Right cardiac atrium (tissue), 5 donors: ENCODE results near the gene NDUFS2. TPM values are rescaled to one million over a fixed set of nuclear protein-coding genes. Genes with fewer than 3 reads are reported as not detected.

ENCODE experiments used
- microRNA-seq, 2 donors: library from miRNA; unstranded; fragments of <30 nt; microRNA quantifications; one replicate each; pipeline ENCODE4 v1.2.0, GENCODE V29; 2020 to 2021
- polyA plus RNA-seq: library from polyadenylated mRNA; stranded (reverse); fragments of 200-250 nt; gene quantifications from one replicate; pipeline ENCODE4 v1.2.3, GENCODE V29; 2013
- total RNA-seq, 4 donors: library from RNA; stranded (reverse); fragmentation: NEBNext Ultra II Directional; extraction: Animal tissue kit (Norgen Biotek cat#: 25700); gene quantifications; one replicate each; pipeline ENCODE4 v1.2.1, GENCODE V29; 2021
- donor health status: healthy with polysubstance abuse.
- donor health status: DM: no; HTN: yes; CAD: no.
- donor health status: DM: no; HTN: no; CAD: no.
- donor health status: DM: no; HTN: yes; CAD: no; lungs with severe emphysema.
- donor health status: DM: yes; HTN: yes; CAD: no.

The NDUFS2 gene
- total and polyA plus RNA-seq, 5 donors, result 162 to 229 (median 184) TPM

Small RNAs within 50 kb of the gene (microRNA-seq; reads per million reads assigned to microRNA genes)
- gene MIR5187, result 2.1 to 2.7 reads per million in 2 donors

Other genes starting within 250 kb of the NDUFS2 start
- gene ITLN2, start 247.6 kb upstream of the NDUFS2 start, total RNA-seq, result 1 to 10 TPM in 2 of 4 donors, under 1 TPM in 2; 0.58 to 2.1 (median 0.94) TPM
- 0.88 TPM for gene ITLN2, start 247.6 kb upstream of the NDUFS2 start, polyA plus RNA-seq
- gene F11R, start 181.2 kb upstream of the NDUFS2 start, total RNA-seq, result 10 to 100 TPM; 18.8 to 27.2 (median 25.3) TPM
- 12.6 TPM for gene F11R, start 181.2 kb upstream of the NDUFS2 start, polyA plus RNA-seq
- 10 to 100 TPM; 23.5 to 46.8 (median 35.8) TPM for gene TSTD1, start 163.4 kb upstream of the NDUFS2 start, total RNA-seq
- 63.6 TPM for gene TSTD1, start 163.4 kb upstream of the NDUFS2 start, polyA plus RNA-seq
- 10 to 100 TPM; 34.5 to 41.4 (median 40.7) TPM for gene USF1, start 156.4 kb upstream of the NDUFS2 start, total RNA-seq
- 32.8 TPM for gene USF1, start 156.4 kb upstream of the NDUFS2 start, polyA plus RNA-seq
- gene ARHGAP30, start 132.5 kb upstream of the NDUFS2 start, total RNA-seq, result 1 to 10 TPM; 2.7 to 5.0 (median 4.7) TPM
- gene ARHGAP30, start 132.5 kb upstream of the NDUFS2 start, polyA plus RNA-seq, result 1.5 TPM
- gene NECTIN4, start 112.8 kb upstream of the NDUFS2 start, total RNA-seq, result not detected
- gene NECTIN4, start 112.8 kb upstream of the NDUFS2 start, polyA plus RNA-seq, result 0.02 TPM
- 1 to 10 TPM; 3.4 to 5.4 (median 4.4) TPM for gene KLHDC9, start 104.0 kb upstream of the NDUFS2 start, total RNA-seq
- gene KLHDC9, start 104.0 kb upstream of the NDUFS2 start, polyA plus RNA-seq, result 5.1 TPM
- 10 to 100 TPM; 44.9 to 58.6 (median 51.5) TPM for gene PFDN2, start 84.3 kb upstream of the NDUFS2 start, total RNA-seq
- 151 TPM for gene PFDN2, start 84.3 kb upstream of the NDUFS2 start, polyA plus RNA-seq
- 10 to 100 TPM; 28.0 to 33.5 (median 30.4) TPM for gene NIT1, start 84.3 kb upstream of the NDUFS2 start, total RNA-seq
- 29.7 TPM for gene NIT1, start 84.3 kb upstream of the NDUFS2 start, polyA plus RNA-seq
- gene DEDD, start 69.7 kb upstream of the NDUFS2 start, total RNA-seq, result 10 to 100 TPM; 26.3 to 30.6 (median 28.7) TPM
- 15.5 TPM for gene DEDD, start 69.7 kb upstream of the NDUFS2 start, polyA plus RNA-seq
- 10 to 100 TPM; 82.6 to 91.0 (median 89.1) TPM for gene UFC1, start 48.4 kb upstream of the NDUFS2 start, total RNA-seq
- gene UFC1, start 48.4 kb upstream of the NDUFS2 start, polyA plus RNA-seq, result 99.9 TPM
- 10 to 100 TPM; 14.9 to 25.7 (median 20.9) TPM for gene USP21, start 42.9 kb upstream of the NDUFS2 start, total RNA-seq
- gene USP21, start 42.9 kb upstream of the NDUFS2 start, polyA plus RNA-seq, result 18.1 TPM
- 10 to 100 TPM; 11.4 to 16.0 (median 14.9) TPM for gene PPOX, start 35.9 kb upstream of the NDUFS2 start, total RNA-seq
- 15.2 TPM for gene PPOX, start 35.9 kb upstream of the NDUFS2 start, polyA plus RNA-seq
- gene B4GALT3, start 24.9 kb upstream of the NDUFS2 start, total RNA-seq, result 10 to 100 TPM; 16.0 to 21.0 (median 19.7) TPM
- gene B4GALT3, start 24.9 kb upstream of the NDUFS2 start, polyA plus RNA-seq, result 17.5 TPM
- 100 to 1,000 TPM in 1 of 4 donors, 10 to 100 TPM in 2, 1 to 10 TPM in 1; 6.9 to 111 (median 17.2) TPM for gene ADAMTS4, start 3.3 kb upstream of the NDUFS2 start, total RNA-seq
- gene ADAMTS4, start 3.3 kb upstream of the NDUFS2 start, polyA plus RNA-seq, result 24.4 TPM
- 10 to 100 TPM; 23.3 to 44.3 (median 32.9) TPM for gene FCER1G, start 12.9 kb downstream of the NDUFS2 start, total RNA-seq
- gene FCER1G, start 12.9 kb downstream of the NDUFS2 start, polyA plus RNA-seq, result 33.4 TPM
- not detected for gene APOA2, start 21.3 kb downstream of the NDUFS2 start, total RNA-seq
- 0.34 TPM for gene APOA2, start 21.3 kb downstream of the NDUFS2 start, polyA plus RNA-seq
- gene TOMM40L, start 23.7 kb downstream of the NDUFS2 start, total RNA-seq, result 10 to 100 TPM; 27.7 to 42.9 (median 32.1) TPM
- 31.9 TPM for gene TOMM40L, start 23.7 kb downstream of the NDUFS2 start, polyA plus RNA-seq
- gene NR1I3, start 35.8 kb downstream of the NDUFS2 start, total RNA-seq, result not detected
- 0.18 TPM for gene NR1I3, start 35.8 kb downstream of the NDUFS2 start, polyA plus RNA-seq
- gene PCP4L1, start 56.4 kb downstream of the NDUFS2 start, total RNA-seq, result under 1 TPM; 0.21 to 0.94 (median 0.57) TPM
- 0.45 TPM for gene PCP4L1, start 56.4 kb downstream of the NDUFS2 start, polyA plus RNA-seq
- 10 to 100 TPM in 1 of 4 donors, 1 to 10 TPM in 3; 4.8 to 10.2 (median 8.5) TPM for gene MPZ, start 107.6 kb downstream of the NDUFS2 start, total RNA-seq
- gene MPZ, start 107.6 kb downstream of the NDUFS2 start, polyA plus RNA-seq, result 23.2 TPM
- gene SDHC, start 112.0 kb downstream of the NDUFS2 start, total RNA-seq, result 100 to 1,000 TPM; 236 to 275 (median 248) TPM
- 167 TPM for gene SDHC, start 112.0 kb downstream of the NDUFS2 start, polyA plus RNA-seq
- gene CFAP126, start 165.5 kb downstream of the NDUFS2 start, total RNA-seq, result not detected
- not detected for gene CFAP126, start 165.5 kb downstream of the NDUFS2 start, polyA plus RNA-seq